ENCODE results near the gene CPSF4. TPM values are rescaled to one million over a fixed set of nuclear protein-coding genes. Genes with fewer than 3 reads are reported as not detected.

The CPSF4 gene
- total RNA-seq, 1 experiment from 2014 or later = 98.2 TPM

DNA sequence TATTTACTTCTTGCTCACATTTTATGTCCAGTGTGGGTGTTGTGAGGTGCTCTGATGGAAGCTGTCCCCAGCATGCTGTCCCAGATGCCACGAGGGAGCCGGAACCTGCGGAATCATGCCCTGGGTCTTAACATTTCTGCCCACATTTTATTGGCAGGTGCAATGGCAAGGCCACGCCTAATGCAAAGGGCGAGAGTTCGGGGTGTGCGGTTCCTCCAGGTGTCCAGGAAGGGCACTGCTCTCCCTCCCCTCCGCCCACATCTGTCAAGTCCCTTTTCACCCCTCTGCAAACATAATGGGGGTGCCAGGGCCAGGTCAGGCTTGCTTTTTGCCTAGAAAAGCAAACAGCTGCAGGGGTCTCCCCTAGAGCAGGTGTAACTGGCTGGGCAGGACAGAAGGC is 46.7 kb upstream of the CPSF4 start:
- no peak overlapping the region for H3T11ph ChIP-seq (ENCODE audit: low read length)
- TF ChIP-seq, protein P1, sequence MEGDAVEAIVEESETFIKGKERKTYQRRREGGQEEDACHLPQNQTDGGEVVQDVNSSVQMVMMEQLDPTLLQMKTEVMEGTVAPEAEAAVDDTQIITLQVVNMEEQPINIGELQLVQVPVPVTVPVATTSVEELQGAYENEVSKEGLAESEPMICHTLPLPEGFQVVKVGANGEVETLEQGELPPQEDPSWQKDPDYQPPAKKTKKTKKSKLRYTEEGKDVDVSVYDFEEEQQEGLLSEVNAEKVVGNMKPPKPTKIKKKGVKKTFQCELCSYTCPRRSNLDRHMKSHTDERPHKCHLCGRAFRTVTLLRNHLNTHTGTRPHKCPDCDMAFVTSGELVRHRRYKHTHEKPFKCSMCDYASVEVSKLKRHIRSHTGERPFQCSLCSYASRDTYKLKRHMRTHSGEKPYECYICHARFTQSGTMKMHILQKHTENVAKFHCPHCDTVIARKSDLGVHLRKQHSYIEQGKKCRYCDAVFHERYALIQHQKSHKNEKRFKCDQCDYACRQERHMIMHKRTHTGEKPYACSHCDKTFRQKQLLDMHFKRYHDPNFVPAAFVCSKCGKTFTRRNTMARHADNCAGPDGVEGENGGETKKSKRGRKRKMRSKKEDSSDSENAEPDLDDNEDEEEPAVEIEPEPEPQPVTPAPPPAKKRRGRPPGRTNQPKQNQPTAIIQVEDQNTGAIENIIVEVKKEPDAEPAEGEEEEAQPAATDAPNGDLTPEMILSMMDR (conservative IDR thresholded peaks at IDR 0.05) = no peak
- no peak overlapping the region for H2BK5ac ChIP-seq (ENCODE audit: insufficient read length, low read length)
- no peaks in the 10 kb centered on the region for H3K27me3 ChIP-seq (ENCODE audit: insufficient read depth, low read length)
- H2BK120ac ChIP-seq (ENCODE audit: low read depth, low read length, poor library complexity, severe bottlenecking) = no peak overlapping the region
- H3K9me3 ChIP-seq (ENCODE audit: control insufficient read depth, low read depth, low read length) = no peaks in the 10 kb centered on the region
- Mint-ChIP-seq H3K4me1 (peaks cover 13 to 14% of the 10 kb centered on the region in 2 experiments), H3K9me3 (no peaks in the 10 kb centered on the region), H3K27ac (no peak overlapping the region), H3K36me3 (ENCODE audit: insufficient read depth in 1 of 3, low read depth in 3 of 3) (peaks cover 16 to 71% (median 34%) of the 10 kb centered on the region in 3 experiments), H3K27me3 (ENCODE audit: low read depth) (peaks cover 1% of the 10 kb centered on the region; the same call in 1 of the 2 replicates), H3K4me3 (peak overlapping the region; percentile 83 to 93)
- H3K4me2 ChIP-seq (ENCODE audit: insufficient read depth, insufficient read length, low read length) = peak overlapping the region; percentile 46
- no peak overlapping the region for H4K5ac ChIP-seq (ENCODE audit: insufficient read length, low read depth, low read length)
- no peak overlapping the region for H2AFZ ChIP-seq (ENCODE audit: low read length)
- no peak overlapping the region for H3K14ac ChIP-seq (ENCODE audit: insufficient read depth, low read length)
- H3K23ac ChIP-seq (ENCODE audit: insufficient read length, low read depth, low read length) = no peak overlapping the region
- H3K27ac ChIP-seq (ENCODE audit: insufficient read length, low read depth, low read length) = no peak overlapping the region
- no peaks in the 10 kb centered on the region for H4K20me1 ChIP-seq (ENCODE audit: control insufficient read depth, insufficient read depth, insufficient read length)
- H3K18ac ChIP-seq (ENCODE audit: insufficient read length, low read depth, low read length) = no peak overlapping the region
- DNase-seq = no peak
- no peak overlapping the region for H2AK5ac ChIP-seq (ENCODE audit: insufficient read length, low read length)
- H2BK15ac ChIP-seq (ENCODE audit: low read depth, low read length) = no peak overlapping the region
- no peak overlapping the region for H4K8ac ChIP-seq (replicated peaks; ENCODE audit: insufficient read length, low read depth, low read length)
- no peak overlapping the region for H3K4ac ChIP-seq (ENCODE audit: low read depth, low read length)
- no peak overlapping the region for H3K9ac ChIP-seq (ENCODE audit: extremely low read depth, insufficient read length, low read length)
- no peaks in the 10 kb centered on the region for H3K79me1 ChIP-seq (ENCODE audit: insufficient read depth, low read depth, low read length, poor library complexity, severe bottlenecking)
- peaks cover 13% of the 10 kb centered on the region for H3K23me2 ChIP-seq (ENCODE audit: insufficient read length, low read depth, low read length, poor library complexity, severe bottlenecking)
- H4K91ac ChIP-seq (ENCODE audit: insufficient read length, low read depth, low read length) = no peak overlapping the region
- H2BK12ac ChIP-seq (ENCODE audit: insufficient read length, low read depth, low read length) = no peak overlapping the region
- peaks cover 2% of the 10 kb centered on the region; the same call in 1 of the 2 replicates for H3K4me1 ChIP-seq (ENCODE audit: insufficient read depth, low read length)
- H3K56ac ChIP-seq (ENCODE audit: insufficient read length, low read depth, low read length) = no peak overlapping the region
- H2BK20ac ChIP-seq (ENCODE audit: low read depth, low read length, poor library complexity, severe bottlenecking) = no peak overlapping the region
- no CpG with 5 or more reads among the region's 8 CpGs for WGBS (ENCODE audit: extremely low coverage, insufficient read length, low lambda C conversion rate)
- H3K79me2 ChIP-seq (ENCODE audit: insufficient read depth, low read length) = no peaks in the 10 kb centered on the region

Measured in H9 (cell line).